ENCODE measurements around the gene TNFAIP8.

DNA sequence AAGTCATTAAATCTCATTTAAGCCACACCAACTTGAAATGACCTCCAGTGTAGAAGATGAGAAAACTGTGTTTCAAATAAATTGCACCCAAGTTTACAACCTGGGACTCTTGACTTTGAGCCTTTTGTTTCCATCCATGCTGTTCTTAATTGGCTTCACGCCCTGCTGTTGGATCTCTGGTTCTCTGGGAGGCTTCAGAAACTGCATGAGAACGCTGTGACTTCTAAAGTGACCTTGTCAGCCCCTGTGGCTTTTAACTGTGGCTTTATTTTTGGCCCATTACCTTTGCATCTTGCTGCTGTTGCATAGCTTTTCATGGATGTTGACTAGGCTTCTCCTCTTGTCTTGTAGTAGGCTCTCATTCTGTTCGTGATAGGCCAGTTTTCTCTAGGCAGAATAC, 29.3 kb downstream of the TNFAIP8 start:
- TF ChIP-seq, protein P1, sequence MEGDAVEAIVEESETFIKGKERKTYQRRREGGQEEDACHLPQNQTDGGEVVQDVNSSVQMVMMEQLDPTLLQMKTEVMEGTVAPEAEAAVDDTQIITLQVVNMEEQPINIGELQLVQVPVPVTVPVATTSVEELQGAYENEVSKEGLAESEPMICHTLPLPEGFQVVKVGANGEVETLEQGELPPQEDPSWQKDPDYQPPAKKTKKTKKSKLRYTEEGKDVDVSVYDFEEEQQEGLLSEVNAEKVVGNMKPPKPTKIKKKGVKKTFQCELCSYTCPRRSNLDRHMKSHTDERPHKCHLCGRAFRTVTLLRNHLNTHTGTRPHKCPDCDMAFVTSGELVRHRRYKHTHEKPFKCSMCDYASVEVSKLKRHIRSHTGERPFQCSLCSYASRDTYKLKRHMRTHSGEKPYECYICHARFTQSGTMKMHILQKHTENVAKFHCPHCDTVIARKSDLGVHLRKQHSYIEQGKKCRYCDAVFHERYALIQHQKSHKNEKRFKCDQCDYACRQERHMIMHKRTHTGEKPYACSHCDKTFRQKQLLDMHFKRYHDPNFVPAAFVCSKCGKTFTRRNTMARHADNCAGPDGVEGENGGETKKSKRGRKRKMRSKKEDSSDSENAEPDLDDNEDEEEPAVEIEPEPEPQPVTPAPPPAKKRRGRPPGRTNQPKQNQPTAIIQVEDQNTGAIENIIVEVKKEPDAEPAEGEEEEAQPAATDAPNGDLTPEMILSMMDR (IDR thresholded peaks at IDR 0.05), result no peak
- TF ChIP-seq POLR2A (IDR thresholded peaks at IDR 0.05), result no peak

Measured in esophagus squamous epithelium (tissue), 4 donors.